Right hindlimb (tissue), 1 donor: ENCODE results near the gene RGPD5.
"Not testable (repeated sequence)": the region's sequence is repeated elsewhere in the genome, so short reads cannot be mapped to it uniquely, and the experiment has no call there.

Source experiments
- DNase-seq: peaks from one replicate; pipeline ENCODE4 v3.0.0-alpha.2; 2018

The RGPD5 gene

GRCh38 chr2:109894141-109894540 is 100.0 kb downstream of the RGPD5 start:
- DNase-seq = not testable (repeated sequence)

- DNase-seq = not testable (repeated sequence)
Observed at GRCh38 chr2:109895090-109895869, 101.2 kb downstream of the RGPD5 start.

GRCh38 chr2:109896212-109896611 is 102.1 kb downstream of the RGPD5 start:
- DNase-seq = not testable (repeated sequence)

- not testable (repeated sequence) for DNase-seq
Observed at GRCh38 chr2:109897769-109898461, 103.8 kb downstream of the RGPD5 start.

- not testable (repeated sequence) for DNase-seq
Observed at GRCh38 chr2:109898462-109899336, 104.6 kb downstream of the RGPD5 start, which contains the start of gene LIMS3. TSS of gene LIMS3 (plus strand) at chr2:109898688. CDS start at chr2:109898729, 41 bp downstream.

- not testable (repeated sequence) for DNase-seq
Observed at GRCh38 chr2:109905796-109906195, 111.7 kb downstream of the RGPD5 start.
